GM19238 (cell line): ENCODE data around the gene ESRRB.

ENCODE experiments used
- DNase-seq: peaks from one replicate; pipeline ENCODE4 v3.0.0; 2011; ENCODE audit warnings: low spot score; ENCODE audit not compliant: insufficient read length

Gene ESRRB

DNA sequence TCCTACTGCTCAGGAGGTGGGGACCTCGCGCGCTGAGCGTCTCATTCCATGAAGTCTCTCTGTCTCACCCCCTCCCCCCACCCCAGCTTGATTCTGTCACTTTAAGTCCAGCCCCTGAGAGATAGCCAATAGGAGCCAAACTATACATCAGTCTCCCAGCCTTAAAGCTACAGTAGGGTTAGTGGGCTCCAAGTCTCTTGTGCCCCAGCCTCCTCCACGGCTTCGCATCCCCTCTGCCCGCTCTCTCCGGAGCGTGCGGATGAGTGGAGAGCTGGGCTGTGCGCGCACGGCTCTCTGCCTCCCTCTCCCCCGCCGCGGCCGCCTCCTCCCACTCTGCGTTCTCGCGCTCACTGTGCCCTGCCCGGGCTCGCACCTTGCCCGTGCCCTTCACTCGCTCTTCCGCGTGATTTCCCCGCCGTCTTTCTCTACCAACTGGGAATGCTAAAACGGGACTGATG lies at the start of gene ESRRB:
TSS of gene ESRRB (plus strand) at position 191 of the 458 bp plus-strand sequence. CDS start at position 456, 265 bp downstream.
- no peak for DNase-seq

DNA sequence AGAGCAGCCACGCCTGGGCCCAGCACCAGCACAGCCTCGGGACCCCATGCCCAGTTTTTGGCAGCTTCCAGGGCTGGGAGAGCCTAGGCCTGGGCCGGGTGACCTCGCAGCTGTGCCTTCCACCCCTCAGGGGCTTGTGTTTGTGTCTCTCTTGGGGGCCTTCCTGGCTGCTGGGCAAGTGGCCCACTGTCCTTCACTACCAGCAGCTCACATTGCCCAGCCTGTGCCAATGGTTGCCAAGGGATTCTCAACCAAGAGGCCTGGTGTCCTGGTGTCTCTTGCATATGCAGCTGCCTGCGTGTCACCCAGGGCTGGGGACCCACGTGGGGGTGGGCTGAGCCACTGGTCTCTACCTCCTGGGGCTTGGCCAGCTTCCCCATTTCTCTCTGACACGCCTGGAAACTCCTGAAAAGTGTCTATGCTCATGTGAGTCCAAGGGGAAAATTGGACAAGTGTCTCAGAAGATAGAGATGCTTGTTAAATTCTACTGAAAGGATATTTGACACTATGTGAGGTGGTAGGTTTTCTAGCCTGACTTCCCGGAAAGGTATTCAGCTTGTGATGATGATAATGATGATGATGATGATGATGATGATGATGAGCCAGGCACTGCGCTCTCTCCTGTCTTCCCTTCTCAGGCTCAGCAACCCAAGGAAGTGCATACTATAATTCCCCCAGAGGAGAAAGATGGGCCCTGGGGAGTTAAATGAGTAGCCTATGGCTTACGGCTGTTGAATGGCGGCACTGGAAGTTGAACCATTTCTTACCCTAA lies 48.8 kb upstream of the ESRRB start:
- DNase-seq, result no peak

DNA sequence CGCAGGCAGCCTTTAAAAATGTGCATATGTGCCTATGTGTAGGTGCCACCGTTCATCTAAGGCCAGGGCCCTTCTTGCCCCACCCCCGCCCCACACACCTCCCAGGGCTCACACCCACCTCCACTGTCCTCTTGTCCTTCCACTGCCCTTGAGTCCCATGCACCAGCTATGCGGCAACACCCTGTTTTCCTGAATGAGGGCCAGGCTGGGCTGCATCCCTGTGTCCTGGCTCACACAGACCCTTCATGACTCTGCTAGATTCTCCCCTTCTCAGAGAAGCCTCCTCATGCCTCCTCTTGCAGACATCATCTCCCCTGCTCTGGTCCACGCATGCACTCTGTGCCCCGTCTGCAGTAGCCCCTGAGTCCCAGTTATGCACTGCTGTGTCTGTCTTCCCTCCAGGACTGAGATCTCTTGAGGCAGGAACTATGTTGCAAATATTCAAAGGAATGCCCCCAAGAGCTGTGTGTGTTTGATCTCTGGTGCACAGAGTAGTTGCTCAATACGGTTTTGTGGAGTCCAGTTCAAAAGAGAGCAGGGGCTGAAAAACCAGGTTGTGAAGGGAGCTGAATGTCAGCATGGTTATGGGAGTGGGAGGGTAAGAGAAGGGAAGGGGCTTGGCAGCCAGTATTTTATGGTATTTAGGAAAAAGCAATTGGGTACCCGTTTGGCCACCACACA lies 47.3 kb upstream of the ESRRB start:
- DNase-seq, result no peak

DNA sequence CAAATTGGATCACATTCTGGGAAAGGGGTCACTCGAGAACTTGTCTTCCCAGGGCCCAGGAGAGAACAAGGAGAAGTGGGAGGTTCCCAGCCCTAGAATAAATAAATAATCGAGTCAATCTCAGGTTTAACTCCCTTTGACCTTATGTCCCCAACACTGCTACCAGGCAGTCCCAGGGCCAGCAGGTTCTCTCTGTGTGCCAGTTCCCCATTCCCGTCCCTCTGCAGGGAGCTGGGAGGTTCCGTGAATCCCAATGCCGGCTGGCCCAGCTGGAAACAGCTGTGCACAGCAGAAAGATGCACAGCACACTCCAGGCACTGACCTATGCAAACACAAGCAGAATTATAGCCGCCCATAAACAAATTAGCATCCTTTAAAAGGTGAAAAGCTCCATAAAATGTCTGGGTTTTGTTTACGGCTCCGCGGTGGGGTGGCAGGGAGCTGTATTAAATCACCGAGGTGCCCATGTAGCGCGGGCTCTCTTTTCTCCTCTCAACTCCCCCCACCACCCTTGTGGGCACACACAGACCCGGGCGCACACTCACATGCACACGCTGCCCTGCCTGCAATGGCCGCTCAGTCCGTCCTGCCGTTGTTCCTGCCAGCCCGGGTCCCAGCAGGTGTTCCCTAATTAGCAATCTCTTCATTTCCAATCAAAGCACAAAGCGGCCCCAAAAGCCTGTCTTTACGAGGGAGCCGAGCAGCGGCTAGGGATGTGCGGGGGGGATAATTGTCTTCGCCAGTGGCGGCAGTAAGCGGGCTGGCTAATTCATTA lies 46.6 kb upstream of the ESRRB start:
- no peak for DNase-seq

DNA sequence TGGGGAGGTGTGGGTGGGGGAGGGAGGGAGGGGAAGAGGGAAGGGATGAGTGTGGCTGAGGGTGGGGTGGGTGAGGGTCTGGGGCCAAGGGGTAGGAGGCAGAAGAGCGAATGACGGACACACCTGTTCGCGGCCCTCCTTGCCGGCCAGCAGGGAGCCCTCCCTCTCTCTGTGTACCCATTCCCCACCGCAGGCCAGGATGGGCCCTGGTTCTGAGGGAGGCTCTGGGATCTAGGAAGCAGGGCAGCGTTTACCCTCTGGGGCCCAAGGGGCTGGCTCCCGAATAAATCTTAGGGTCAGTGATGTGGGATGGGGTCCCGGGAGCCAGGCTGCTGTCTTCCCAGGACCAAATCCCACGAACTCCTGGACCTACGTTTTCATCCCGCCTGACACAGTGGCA lies 46.0 kb upstream of the ESRRB start:
- DNase-seq, result no peak

DNA sequence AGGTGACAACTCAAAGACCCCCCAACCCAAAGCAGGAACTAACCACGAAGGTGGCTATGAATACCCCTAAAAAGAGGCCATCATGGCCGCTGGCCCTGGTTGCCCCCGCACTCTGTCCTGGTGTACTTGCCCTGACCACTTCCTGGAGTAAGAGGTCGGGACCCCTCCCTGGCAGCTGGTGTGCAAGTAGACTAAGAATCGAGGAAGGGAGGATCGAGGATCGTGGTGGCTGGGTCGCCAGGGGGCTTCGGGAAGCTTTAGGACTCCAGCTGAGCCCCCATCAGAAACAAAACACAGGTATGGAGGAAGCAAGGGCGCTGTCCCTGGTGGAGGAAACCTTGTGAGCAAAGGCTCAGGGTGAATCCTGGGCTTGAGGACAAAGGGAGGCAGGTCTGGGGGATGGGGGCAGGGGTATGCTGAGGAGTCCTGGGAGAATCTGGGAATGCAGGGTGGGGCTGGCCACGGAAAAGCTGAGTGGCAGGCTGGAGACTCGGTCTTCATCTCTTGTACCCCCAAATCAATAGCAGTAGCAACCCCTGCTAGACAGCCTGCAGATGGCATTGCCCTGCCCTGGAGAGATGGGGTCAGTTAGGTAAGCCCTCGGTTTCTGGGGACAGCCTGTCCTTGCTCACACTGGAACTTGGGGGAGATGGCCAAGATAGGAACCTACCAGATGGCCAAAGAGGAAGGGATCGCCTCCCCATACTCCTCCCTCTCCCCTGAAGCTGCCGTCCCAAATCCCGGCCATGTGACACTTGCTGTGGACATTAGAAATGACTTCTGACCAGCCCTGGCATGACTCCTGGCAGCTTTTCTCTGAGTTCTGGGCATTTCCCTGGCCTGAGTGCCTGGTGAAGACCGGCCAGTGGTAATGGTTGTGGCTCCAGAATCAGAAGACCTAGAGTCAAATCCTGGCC lies 45.3 kb upstream of the ESRRB start:
- DNase-seq, result no peak

DNA sequence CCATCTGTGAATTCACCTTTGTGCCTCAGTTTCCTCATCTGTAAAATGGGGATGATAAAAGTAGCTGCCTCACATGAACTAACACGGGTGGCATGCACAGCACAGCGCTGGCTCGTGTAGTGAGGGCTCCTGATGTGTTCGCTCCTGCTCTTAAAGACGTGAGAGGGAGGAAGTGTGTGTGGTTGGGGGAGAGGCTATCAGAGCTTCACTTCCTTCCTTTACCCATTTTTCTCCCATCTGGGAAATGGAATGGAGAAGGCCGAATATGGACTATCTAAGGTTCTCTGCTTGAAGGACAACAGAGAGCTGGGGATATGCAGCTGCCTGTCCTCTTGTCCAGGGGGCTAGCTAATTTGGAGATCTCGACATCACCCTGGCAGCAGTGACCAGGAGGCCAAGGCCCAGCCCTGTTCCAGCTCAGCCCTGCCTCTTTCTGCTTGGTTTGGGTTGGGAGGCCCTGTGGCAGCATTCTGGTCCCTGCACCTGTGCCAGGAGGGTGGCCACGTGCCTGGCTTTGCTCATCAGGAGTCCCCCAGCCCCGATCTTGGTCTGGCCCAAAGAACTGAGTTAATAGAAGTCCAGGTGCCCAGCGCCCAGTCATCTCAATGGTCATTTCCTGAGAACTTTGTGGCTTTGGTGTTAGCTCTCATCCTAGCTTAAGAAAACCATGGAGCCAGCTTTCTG lies 44.5 kb upstream of the ESRRB start:
- DNase-seq, result no peak

DNA sequence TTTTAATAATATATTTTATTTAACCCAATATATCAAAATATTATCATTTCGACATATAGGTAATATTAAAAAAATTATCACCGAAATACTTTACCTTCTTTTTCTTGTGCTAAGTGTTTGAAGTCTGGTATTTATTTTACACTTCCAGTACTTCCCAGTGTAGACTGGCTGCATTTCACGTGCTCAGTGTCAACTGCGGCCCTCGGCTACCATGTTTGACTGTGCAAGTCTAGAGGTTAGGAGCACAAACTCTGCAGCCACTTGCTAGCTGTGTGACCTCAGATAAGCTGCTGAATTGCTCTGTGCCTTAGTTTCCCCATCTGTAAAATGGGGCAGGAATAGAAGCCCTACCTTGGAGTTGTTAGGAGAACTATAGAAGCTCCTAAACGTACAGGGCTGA lies 42.3 kb upstream of the ESRRB start:
- DNase-seq, result no peak

DNA sequence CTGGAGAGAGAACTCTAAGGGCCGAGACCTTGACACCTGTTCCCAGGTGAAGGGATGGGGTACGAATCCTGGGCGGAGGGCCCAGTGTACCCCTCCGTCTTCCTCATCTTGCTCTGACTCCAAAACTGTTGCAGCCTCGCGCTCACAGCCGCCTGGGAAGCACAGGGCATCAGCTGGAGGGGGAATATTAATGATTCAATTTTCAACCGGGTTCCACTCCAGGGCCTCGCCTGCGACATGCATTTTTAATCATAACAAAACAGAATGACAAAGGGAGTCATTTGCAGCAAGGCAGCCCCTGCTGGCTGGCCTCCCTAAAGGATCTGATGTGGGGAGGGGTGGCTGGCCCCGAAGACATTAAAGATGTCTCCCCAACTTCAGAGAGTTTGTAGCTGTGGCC lies 41.6 kb upstream of the ESRRB start:
- no peak for DNase-seq

DNA sequence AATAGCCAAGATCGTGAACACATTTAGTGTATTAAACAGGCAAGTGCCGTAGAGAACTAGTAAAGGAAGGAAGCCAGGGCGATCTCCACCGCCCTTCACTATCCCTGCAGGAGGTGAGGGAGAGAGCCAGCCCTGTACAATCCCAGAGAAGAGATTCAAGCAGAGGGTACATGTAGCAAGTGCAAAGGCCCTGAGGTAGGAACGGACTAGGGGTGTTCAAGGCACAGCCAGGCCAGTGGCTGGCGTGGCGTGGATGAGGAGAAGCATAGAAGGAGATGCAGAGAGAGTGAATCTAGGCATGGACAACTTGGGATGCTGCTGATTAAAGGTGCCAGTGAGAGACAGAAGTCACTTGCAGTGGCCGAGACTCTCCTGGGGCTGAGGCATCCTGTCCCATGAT lies 39.1 kb upstream of the ESRRB start:
- no peak for DNase-seq

DNA sequence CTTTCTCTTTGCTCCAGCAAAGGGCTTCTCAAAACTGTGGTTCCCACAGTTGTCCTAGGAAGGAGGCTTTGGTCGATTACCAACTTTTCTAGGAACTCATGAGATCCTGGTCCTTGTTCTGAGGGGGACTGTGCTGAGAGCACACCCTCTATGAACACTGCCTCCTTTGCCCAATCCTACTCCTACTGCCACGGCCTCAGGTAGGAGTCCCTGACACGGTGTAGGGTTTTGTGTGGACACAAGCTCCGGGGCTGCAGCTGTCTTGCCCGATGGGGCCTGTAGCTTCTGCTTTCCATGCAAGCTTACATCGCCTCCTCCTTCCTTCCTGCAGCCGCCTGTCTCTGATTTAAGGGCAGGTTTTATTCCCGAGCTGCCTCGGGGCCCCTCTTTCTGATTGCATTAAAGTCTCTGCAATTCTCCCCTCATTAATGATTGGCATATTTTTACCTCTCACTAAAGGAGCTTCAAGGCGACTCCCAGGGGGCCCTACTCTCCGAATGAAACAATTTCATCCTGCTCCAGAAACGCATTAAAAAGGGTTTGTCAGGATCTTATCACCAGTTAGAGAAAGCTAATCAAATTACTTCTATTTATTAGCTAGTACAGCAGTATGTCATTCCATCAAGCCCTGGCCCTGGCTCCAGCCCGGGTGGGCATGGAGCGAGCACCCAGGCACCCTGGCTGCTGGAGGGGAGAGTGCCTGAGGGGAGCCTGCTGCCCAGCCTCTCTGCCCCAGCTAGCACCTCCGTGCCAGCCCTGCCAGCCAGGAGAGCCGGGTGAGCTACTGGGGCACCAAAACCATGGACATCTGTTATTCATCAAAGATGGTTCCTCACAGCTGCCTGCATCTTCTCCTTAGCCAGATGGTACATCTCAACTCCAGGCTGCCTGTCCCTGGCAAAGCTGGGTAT lies 38.0 kb upstream of the ESRRB start:
- no peak for DNase-seq

DNA sequence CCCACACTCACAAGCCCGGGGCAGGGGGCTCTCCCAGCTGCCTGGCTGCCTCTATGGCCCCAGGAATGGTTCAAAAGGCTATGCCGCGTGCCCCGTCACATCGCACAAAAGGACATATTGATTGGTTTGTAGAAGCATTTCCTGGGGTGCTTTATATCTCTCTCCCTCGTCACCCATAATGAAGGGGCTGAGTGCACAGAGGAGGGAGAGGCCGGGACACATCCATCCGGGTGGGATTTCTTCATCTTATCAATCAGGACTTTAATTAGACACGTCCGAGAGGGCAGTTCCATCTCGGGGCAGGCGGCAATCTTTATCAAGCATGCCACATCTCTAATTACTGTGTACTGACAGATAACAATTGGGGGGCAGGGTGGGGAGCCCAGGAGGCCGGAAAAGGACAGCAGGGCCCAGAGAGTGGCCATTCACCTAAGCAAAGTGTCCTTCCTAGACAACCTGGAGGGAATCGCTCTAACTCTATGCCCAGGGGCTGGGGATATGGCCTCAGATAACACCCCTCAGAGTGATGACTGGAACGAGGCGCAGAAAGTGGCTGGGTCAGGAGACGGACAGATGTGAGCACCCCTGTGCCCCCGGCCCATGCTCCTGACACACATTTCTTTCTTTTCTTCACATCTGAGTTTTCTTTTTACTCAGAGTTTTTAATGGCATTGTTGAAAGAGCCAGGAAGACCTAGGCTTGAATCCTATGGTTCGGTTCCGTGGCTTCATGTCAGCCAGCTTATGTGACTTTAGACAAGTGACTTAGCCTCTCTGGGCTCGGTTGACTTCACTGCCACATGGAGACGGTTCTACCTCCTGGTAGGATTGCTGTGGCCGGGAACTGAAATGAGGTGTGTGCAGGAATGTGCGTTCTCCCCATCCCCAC lies 36.0 kb upstream of the ESRRB start:
- DNase-seq, result no peak

DNA sequence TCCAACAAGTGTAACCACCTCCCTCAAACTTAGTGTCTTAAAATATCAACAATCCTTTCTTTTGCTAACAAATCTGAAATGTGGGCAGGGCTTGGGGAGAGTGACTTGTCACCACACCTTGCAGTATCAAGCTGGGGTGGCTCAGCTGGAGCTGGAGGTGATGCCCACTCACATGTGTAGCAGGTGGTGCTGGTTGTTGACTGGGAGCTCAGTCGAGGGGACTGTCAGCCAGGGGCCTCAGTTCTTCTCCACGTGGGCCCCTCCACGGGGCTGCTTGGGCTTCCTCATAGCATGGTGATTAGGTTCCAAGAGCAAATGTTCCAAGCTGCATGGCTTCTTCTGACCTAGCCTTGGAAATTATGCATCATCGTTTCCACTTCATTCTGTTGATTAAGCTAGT lies 32.6 kb upstream of the ESRRB start:
- DNase-seq, result no peak

DNA sequence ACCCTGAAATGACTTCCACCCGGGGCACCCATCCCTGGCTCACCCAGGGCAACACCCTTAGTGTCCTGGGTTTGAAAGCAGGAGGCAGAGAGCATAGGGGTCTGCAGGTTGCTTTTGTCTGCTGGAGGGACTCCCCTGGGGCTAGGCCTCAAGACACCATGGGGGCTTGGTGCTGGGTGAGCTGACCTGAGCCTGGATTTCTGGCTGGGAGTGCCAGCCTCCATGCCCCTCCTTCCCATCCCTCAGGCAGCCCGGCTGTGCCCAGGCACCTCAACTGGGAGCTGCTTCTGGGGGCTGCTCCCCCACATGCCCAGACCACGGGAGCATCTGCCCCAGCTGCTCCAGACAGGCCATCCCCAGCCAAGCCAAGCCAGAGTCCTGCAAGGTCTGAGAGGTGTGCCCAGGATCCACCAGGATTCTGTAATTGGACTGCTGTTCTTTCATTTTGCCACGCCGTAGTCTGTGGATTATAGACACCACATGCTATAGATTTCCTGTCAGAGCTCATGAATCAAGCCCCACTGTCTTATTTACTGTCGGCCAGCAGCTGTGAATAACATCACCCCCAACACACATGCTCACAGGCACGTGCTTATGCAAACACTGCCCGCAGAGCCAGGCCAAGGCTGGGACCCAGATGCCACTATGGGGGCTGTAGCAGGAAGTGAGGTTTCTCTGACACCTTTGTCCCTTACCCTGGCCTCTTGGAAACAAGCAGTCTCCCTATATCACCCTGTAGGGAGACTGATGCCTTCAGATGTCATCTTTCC lies 29.4 kb upstream of the ESRRB start:
- DNase-seq, result no peak

DNA sequence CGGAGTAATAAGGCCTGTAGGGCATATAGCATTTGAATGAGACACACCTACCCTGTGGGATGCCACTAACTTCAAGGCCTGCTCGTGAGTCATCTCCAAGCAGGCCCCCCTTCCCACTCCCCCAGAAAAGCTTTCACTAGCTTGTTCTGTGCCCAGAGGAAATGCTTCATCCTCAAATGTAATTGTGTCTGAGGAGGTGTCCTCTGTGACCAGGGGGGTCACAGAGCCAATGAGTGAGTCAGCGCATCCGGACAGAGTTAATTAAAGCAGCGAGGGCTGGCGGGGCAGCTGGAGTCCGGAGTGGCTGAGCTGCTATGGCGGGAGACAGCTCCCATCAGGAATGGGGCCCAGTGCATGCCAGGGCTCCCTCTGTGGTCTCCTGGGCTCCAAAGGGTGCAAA lies 27.0 kb upstream of the ESRRB start:
- no peak for DNase-seq

DNA sequence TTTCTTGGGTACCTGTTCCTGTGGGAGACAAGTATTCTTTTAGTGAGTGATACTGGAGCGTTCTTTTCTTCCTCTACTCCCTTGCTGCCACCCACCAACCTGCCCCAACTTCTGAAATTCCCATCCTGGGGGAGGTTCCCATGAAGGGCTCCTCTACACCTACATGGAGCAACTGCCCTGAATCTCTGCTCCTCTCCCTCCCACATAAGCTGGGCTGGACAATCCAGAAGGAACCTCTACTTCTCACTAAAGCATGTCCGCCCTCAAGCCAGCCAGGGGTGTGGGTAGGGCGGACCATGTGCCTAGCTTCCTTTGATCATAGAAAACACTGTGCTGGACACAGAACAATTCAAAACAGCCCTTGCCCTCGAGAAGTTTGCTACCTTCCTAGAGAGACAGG lies 25.9 kb upstream of the ESRRB start:
- DNase-seq, result no peak

DNA sequence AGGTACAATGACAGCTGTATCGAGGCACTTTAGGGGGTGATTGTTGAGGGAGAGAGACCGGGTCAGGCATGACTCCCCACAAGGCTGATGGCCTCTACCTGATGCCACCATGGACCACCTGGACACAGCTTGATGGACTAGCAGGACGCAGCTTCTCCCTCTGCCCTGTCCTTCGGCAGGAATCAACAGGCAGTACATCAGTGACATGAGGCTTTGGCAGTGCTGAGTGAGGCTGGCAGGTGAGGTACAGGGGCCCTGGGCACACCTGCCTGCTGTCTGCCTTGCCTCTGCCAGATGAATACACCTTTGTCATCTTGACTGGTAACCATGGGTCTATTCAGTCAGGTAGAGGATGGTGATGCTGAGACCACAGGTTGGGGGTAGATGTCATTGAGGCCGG lies 25.3 kb upstream of the ESRRB start:
- no peak for DNase-seq

DNA sequence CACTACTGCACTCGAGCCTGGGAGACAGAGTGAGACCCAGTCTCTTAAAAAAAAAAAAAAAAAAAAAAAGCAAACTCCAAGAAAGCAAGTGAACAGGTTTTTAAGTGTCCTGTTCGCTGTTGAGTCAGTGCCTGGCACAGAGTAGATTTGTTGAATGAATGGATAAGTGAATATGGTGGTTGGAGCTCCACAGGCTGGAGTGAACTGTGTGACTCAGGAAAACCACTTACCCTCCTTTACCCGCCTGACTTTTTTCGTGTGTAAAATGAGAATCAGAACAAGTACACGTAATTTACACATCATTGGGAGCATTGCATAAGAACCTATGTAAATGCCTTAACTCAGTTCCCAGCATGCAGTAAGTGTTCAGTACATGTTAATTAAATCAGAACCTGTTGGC lies 24.0 kb upstream of the ESRRB start:
- no peak for DNase-seq
